PFSK-1 (cell line): ENCODE results near the gene CAMK1D.

Experiments
- FOXP2 ChIP-seq: optimal IDR thresholded peaks from 2 replicates; pipeline ENCODE3; 2011; ENCODE audit warnings: borderline replicate concordance, control low read depth, inconsistent platforms; ENCODE audit not compliant: insufficient read depth; ENCODE audit errors: extremely low read length, extremely low read depth
- POLR2AphosphoS5 ChIP-seq: IDR thresholded peaks from 2 replicates; pipeline ENCODE4 v1.6.1; 2012; ENCODE audit warnings: low read depth, mild to moderate bottlenecking, control low read depth, low read length, moderate library complexity
- SIN3A ChIP-seq: IDR thresholded peaks from 2 replicates; pipeline ENCODE4 v1.6.1; 2012; ENCODE audit warnings: mild to moderate bottlenecking, low read length, moderate library complexity, borderline replicate concordance; ENCODE audit not compliant: insufficient read depth
- TAF1 ChIP-seq: IDR thresholded peaks from 2 replicates; pipeline ENCODE4 v1.6.1; 2012; ENCODE audit warnings: low read length, control low read depth, borderline replicate concordance; ENCODE audit not compliant: insufficient read depth
- TF ChIP-seq, protein P1 (sequence below), 2 experiments: IDR thresholded peaks; 2 replicates each; pipeline versions ENCODE4 v1.6.1 to v1.8.0; 2011 to 2012; ENCODE audit warnings: low read depth in 2 of 2, low read length in 2 of 2, control low read depth in 1 of 2, inconsistent platforms in 1 of 2, mild to moderate bottlenecking in 1 of 2, moderate library complexity in 1 of 2; ENCODE audit not compliant: insufficient read depth in 1 of 2

CAMK1D gene

GRCh38 chr10:12364559-12364958, 15.2 kb downstream of the CAMK1D start:
- TF ChIP-seq, protein P1, sequence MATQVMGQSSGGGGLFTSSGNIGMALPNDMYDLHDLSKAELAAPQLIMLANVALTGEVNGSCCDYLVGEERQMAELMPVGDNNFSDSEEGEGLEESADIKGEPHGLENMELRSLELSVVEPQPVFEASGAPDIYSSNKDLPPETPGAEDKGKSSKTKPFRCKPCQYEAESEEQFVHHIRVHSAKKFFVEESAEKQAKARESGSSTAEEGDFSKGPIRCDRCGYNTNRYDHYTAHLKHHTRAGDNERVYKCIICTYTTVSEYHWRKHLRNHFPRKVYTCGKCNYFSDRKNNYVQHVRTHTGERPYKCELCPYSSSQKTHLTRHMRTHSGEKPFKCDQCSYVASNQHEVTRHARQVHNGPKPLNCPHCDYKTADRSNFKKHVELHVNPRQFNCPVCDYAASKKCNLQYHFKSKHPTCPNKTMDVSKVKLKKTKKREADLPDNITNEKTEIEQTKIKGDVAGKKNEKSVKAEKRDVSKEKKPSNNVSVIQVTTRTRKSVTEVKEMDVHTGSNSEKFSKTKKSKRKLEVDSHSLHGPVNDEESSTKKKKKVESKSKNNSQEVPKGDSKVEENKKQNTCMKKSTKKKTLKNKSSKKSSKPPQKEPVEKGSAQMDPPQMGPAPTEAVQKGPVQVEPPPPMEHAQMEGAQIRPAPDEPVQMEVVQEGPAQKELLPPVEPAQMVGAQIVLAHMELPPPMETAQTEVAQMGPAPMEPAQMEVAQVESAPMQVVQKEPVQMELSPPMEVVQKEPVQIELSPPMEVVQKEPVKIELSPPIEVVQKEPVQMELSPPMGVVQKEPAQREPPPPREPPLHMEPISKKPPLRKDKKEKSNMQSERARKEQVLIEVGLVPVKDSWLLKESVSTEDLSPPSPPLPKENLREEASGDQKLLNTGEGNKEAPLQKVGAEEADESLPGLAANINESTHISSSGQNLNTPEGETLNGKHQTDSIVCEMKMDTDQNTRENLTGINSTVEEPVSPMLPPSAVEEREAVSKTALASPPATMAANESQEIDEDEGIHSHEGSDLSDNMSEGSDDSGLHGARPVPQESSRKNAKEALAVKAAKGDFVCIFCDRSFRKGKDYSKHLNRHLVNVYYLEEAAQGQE (IDR thresholded peaks at IDR 0.05; ENCODE audit: insufficient read depth in 1 of 2, low read depth in 2 of 2, low read length in 2 of 2), result no peak

DNA sequence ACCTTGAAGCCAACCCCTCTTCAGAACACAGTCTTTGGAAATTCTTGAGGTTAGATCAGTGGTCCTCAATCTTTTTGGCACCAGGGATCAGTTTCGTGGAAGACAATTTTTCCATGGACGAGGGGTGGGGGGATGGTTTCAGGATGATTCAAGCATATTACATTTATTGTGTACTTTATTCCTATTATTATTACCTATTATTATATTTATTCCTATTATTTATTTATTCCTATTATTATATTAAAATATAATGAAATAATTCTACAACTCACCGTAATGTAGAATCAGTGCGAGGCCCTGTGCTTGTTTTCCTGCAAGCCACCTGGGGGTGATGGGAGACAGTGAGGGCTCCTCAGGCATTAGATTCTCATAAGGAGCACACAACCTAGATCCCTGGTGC, 17.9 kb downstream of the CAMK1D start:
- TF ChIP-seq TAF1 (no peak), SIN3A (no peak), FOXP2 (no peak), POLR2AphosphoS5 (no peak)
- TF ChIP-seq, protein P1 (IDR thresholded peaks at IDR 0.05; ENCODE audit: insufficient read depth in 1 of 2, low read depth in 2 of 2, low read length in 2 of 2), result no peak

DNA sequence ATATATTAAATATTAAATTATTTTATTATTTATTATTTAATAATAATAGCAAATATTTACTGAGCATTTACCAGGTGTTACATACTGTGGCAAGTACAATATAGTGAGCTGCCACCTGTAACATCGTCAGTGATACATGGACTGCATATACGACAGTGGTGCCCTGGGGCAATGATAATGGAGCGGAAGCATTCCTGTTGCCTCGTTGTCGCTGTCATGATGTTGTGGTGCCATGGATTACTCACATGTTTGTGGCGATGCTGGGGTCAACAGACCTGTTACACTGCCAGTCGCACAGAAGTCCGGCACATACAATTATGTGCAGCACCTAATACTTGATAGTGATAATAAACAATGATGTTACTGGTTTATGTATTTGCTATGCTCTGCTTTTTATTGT, 20.6 kb downstream of the CAMK1D start:
- TF ChIP-seq POLR2AphosphoS5, result no peak
- TF ChIP-seq, protein P1 (IDR thresholded peaks at IDR 0.05; ENCODE audit: insufficient read depth in 1 of 2, low read depth in 2 of 2, low read length in 2 of 2), result no peak
- no peak for TF ChIP-seq SIN3A
- TF ChIP-seq FOXP2, result no peak
- no peak for TF ChIP-seq TAF1

- TF ChIP-seq SIN3A, result no peak
- no peak for TF ChIP-seq POLR2AphosphoS5
- TF ChIP-seq, protein P1 (IDR thresholded peaks at IDR 0.05; ENCODE audit: insufficient read depth in 1 of 2, low read depth in 2 of 2, low read length in 2 of 2), result no peak
- TF ChIP-seq FOXP2, result no peak
- no peak for TF ChIP-seq TAF1
Measured at GRCh38 chr10:12372846-12373245, 23.5 kb downstream of the CAMK1D start.

DNA sequence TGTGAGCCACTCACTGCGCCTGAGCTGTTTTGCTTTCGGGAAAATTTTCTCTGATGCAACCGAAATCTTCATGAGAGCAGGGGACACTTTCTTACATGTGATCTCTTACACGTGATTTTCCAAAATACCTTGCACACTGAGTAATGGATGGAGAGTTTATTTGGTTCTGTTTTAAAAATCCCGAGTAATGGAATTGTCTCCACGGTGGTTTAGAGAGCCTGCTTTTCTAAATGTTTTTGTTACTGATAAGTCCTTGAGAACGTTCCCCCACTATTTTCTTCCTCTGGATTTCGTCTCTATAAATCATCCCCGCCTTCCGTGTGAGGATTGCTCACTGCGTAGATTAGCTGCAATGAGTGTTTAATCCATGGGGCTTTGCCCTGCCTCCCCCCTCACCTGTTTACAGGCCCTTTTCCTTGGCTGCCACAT, 25.7 kb downstream of the CAMK1D start:
- TF ChIP-seq, protein P1 (IDR thresholded peaks at IDR 0.05; ENCODE audit: insufficient read depth in 1 of 2, low read depth in 2 of 2, low read length in 2 of 2), result no peak
- TF ChIP-seq POLR2AphosphoS5 (no peak), FOXP2 (no peak), TAF1 (no peak), SIN3A (no peak)
